HG03060 (cell line): ENCODE data around the gene PHF2.

Source experiments
- ATAC-seq: cut with Tn5 transposase; IDR thresholded peaks from one replicate; pipeline ENCODE4 v1.9.1; 2021; ENCODE audit warnings: low read depth, moderate number of reproducible peaks; ENCODE audit not compliant: unreplicated experiment

Gene PHF2

DNA sequence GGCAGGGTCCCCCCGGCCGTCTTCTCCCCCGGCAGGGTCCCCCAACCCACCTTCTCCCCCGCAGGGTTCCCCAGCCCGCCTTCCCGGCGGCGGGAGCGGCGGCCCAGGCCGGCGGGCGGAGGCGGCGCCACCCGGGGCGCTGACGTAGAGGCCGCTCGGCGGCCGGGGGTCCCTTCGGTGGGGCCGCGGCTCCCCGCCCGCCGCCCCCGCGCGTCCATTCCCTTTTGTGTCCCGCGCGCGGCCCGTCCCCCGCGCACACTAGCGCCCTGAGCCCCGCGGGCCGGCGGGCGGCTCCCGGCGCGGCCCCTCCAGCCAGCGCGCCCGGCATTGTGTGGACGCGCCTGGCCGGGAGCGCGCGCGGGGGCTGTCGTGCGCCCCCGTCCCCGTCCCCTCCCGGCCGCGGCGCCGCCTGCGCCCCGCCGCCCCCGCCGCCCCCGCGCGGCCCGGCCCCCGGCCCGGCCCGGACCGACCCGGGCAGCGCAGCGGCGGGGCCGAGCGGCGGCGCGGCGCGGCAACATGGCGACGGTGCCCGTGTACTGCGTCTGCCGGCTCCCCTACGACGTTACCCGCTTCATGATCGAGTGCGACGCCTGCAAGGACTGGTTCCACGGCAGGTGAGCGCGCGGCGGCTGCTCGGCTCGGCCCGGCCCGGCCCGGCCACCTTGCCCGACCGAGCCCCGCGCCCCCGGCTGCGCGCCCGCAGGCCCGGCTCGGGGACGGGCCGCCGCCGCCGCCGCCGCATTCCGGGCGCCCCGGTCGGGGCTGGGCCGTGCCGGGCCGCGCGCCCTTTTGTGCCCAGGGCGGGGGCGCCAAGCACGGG lies at the start of gene PHF2:
Gene PHF2, plus strand, starts transcription at position 327 of the 820 bp plus-strand sequence. Its CDS starts 190 bp downstream, at position 517.
- no peak for ATAC-seq

- ATAC-seq, result no peak
These were observed 45.0 kb upstream of the PHF2 start for GRCh38 chr9:93531374-93531773.

DNA sequence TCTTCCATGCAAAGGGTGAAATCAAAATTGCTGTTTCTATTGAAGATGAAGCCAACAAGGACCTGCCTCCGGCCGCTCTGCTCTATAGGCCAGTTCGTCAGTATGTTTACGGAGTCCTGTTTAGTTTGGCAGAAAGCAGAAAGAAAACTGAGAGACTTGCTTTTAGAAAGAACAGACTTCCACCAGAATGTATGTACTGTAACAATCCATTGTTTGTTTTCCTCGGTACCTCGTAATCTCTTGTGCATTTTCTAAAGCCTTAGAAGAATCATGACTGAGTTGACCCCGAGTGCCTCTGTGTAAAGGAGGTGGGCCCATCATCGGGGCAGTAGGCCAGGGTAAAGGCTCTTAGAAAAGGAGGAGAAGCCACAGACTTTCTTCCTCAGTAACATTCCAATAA lies 44.2 kb upstream of the PHF2 start:
- no peak for ATAC-seq

- ATAC-seq, result no peak
These were observed 42.5 kb upstream of the PHF2 start for GRCh38 chr9:93533863-93534262.

GRCh38 chr9:93536167-93536566 lies 40.2 kb upstream of the PHF2 start:
- no peak for ATAC-seq

- no peak for ATAC-seq
These were observed 39.5 kb upstream of the PHF2 start for GRCh38 chr9:93536874-93537273.

- no peak for ATAC-seq
These were observed 36.1 kb upstream of the PHF2 start for GRCh38 chr9:93540305-93540704.

DNA sequence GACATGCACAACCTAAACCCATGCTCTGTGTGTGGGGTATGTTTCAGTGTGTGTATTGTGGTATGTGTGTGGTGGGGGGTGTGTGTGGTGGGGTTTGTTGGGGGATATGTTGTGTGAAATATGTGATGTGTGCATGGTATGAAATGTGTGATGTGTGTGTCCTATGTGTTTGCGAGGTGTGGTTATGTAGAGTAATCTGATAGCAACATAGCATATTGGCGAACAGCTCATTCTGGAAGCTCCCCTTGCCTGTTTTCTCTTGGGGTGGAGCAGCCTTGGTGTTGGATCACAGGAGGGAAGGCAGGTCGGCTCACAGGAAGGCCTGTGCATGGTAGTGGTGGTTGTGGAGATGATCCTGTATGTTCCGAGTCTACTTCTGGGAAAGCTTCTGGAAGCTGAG lies 35.4 kb upstream of the PHF2 start:
- ATAC-seq, result no peak

GRCh38 chr9:93541581-93542349 lies 34.6 kb upstream of the PHF2 start:
- no peak for ATAC-seq

- ATAC-seq, result no peak
These were observed 33.3 kb upstream of the PHF2 start for GRCh38 chr9:93543117-93543516.

DNA sequence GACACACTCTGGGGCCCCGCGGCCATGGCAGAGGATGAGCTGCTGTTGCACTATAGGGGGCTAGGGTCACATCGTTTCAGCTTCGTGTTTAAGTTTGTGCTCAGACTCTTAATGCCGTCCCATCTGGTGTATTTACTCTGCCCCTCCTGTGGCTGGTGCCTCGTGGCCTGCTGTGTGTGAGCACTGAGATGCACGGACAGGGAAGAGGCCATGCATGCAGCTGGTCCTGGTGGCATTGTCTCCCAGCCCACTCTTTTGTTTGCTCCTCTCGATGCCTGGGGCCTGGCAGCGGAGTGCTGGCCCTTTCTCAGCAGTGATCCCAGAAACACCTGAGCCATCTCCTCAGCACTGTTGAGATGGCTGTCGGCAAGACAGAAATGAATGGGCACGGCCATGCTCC lies 30.0 kb upstream of the PHF2 start:
- ATAC-seq, result no peak

DNA sequence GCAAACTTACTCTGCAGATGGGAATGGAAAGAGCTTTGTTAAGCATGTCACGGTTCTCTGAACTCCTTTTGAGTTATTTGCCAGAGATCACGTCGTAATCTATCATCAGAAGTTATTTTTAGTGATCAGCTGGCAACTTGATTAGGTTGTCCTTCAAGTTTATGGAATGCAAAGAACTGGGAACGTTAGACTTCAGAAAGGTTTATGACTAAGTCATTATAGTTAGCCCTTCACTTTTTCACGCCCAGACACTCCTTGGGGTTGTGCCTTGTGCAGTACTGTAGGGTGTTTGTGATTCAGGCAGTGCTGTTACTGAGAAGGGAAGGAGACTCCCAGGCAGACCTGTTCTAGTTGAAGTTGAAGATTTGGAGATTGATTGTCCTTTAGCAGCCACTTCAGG lies 26.8 kb upstream of the PHF2 start:
- ATAC-seq, result no peak

DNA sequence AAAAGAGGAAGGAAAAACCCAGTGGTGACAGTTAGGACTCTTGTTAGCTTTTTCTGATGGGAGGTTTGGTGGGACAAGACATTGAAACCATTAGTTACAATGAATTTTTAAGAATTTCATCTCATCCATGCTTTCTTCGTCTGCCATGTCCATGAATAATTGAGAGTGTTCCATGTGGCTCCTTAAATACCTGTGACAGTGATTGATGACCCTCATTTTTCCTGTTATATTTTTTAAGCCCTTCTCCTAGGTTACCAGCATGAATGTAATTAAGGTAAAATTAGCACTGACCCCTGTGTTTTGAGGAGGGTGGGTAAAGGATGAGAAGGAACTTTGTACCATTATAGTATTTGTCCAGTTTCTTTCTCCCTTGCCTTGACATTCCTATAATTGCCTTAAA lies 23.5 kb upstream of the PHF2 start:
- ATAC-seq, result no peak

- no peak for ATAC-seq
These were observed 21.0 kb upstream of the PHF2 start for GRCh38 chr9:93555370-93555769.

DNA sequence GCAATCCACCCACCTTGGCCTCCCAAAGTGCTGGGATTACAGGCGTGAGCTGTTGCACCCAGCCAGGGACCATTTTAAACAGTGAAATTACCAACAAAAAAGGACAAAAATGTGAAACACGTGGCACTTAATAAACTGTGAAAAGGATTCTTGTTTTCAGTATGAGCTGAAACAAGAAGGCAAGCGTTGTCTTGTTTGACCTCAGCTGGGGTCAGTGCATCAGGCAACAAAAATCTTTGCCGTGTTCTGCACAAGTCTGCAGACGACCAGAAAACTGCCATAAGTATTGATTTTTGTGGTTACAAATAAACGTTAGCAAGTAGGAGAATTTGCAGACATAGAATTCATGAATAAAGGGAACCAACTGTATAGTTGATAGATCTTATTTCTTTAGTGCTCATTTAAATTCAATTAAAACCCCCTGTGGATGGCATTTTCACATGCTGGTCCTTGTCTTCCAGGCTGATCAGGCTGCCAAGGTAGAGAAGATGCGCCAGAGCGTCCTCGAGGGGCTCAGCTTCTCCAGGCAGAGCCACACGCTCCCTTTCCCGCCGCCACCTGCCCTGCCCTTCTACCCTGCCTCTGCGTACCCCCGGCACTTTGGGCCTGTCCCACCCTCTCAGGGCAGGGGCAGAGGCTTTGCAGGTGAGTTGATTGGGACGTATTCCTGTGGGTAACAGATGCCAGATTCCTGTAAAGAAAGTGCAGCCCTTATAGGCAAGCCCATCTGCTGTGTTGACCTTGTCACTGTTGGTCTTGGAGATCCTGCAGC lies 18.8 kb upstream of the PHF2 start:
- ATAC-seq, result no peak

GRCh38 chr9:93558503-93558902 lies 17.9 kb upstream of the PHF2 start:
- ATAC-seq, result no peak

GRCh38 chr9:93560991-93561390 lies 15.4 kb upstream of the PHF2 start:
- no peak for ATAC-seq

- no peak for ATAC-seq
These were observed 14.2 kb upstream of the PHF2 start for GRCh38 chr9:93562157-93562556.

DNA sequence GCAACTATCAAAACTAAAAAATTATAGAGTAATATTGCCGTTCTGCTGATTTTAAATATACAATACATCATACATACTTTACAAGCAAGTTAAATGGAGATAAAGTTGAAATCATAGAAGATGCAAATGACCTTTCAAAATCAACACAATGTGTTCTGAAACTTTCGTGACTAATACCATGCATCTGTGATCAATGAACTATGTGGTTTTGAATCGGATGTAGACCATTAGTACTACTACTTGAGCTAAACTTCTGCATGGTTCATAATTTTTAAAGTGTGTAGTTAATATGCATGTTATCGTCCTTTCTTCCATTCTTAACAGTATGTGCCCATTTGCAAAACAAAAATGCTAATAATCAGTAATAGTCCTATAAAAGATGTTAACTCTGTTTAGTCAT lies 11.3 kb upstream of the PHF2 start:
- no peak for ATAC-seq

GRCh38 chr9:93566408-93567270 lies 9.7 kb upstream of the PHF2 start:
- peak; percentile 84 for ATAC-seq
